HG02798 (cell line): ENCODE results near the gene KRTAP5-7.
"Not testable (repeated sequence)": the region's sequence is repeated elsewhere in the genome, so short reads cannot be mapped to it uniquely, and the experiment has no call there.

ENCODE experiments used
- ATAC-seq: cut with Tn5 transposase; IDR thresholded peaks from one replicate; pipeline ENCODE4 v1.9.1; 2021; ENCODE audit warnings: mild to moderate bottlenecking; ENCODE audit not compliant: unreplicated experiment, poor library complexity

Gene KRTAP5-7

GRCh38 chr11:71554996-71555395 lies 27.9 kb downstream of the KRTAP5-7 start:
- no peak for ATAC-seq

GRCh38 chr11:71555508-71555907 lies 28.4 kb downstream of the KRTAP5-7 start:
- no peak for ATAC-seq

GRCh38 chr11:71556018-71556417 lies 29.0 kb downstream of the KRTAP5-7 start:
- no peak for ATAC-seq

- no peak for ATAC-seq
Measured at GRCh38 chr11:71557257-71557656, 30.2 kb downstream of the KRTAP5-7 start.

- ATAC-seq: no peak
Measured at GRCh38 chr11:71558996-71559395, 31.9 kb downstream of the KRTAP5-7 start.

GRCh38 chr11:71562120-71562519 lies 35.1 kb downstream of the KRTAP5-7 start:
- ATAC-seq: no peak

GRCh38 chr11:71563406-71563805 lies 36.3 kb downstream of the KRTAP5-7 start:
- no peak for ATAC-seq

GRCh38 chr11:71564430-71564829 lies 37.4 kb downstream of the KRTAP5-7 start:
- ATAC-seq: no peak

- ATAC-seq: no peak
Measured at GRCh38 chr11:71565263-71565662, 38.2 kb downstream of the KRTAP5-7 start, which contains the start of gene KRTAP5-10. KRTAP5-10 (plus strand) TSS chr11:71565563; CDS start chr11:71565588, 25 bp downstream.

GRCh38 chr11:71566081-71566620 lies 39.1 kb downstream of the KRTAP5-7 start:
- ATAC-seq: no peak

GRCh38 chr11:71566626-71567599 lies 39.8 kb downstream of the KRTAP5-7 start:
- ATAC-seq: not testable (repeated sequence)

- ATAC-seq: not testable (repeated sequence)
Measured at GRCh38 chr11:71567633-71568032, 40.6 kb downstream of the KRTAP5-7 start.

GRCh38 chr11:71568704-71569349 lies 41.8 kb downstream of the KRTAP5-7 start:
- no peak for ATAC-seq

- not testable (repeated sequence) for ATAC-seq
Measured at GRCh38 chr11:71571101-71571850, 44.2 kb downstream of the KRTAP5-7 start.

GRCh38 chr11:71572811-71573210 lies 45.7 kb downstream of the KRTAP5-7 start:
- no peak for ATAC-seq

GRCh38 chr11:71574418-71574817 lies 47.4 kb downstream of the KRTAP5-7 start:
- ATAC-seq: no peak

GRCh38 chr11:71575723-71576424 lies 48.8 kb downstream of the KRTAP5-7 start:
- ATAC-seq: no peak

- ATAC-seq: not testable (repeated sequence)
Measured at GRCh38 chr11:71576688-71577465, 49.8 kb downstream of the KRTAP5-7 start.

GRCh38 chr11:71577469-71578004 lies 50.5 kb downstream of the KRTAP5-7 start:
- ATAC-seq: no peak
